BJ (cell line): ENCODE measurements around the gene PRKACG. TPM values are rescaled to one million over a fixed set of nuclear protein-coding genes. Genes with fewer than 3 reads are reported as not detected.
A peak's percentile ranks its signal among the peaks of the same experiment; 100 is the strongest.

Experiments used
- CTCF ChIA-PET: fragments of 350-600 bp; formaldehyde crosslinking; extraction: SDS; loops from one replicate; lab custom pipeline; 2021; ENCODE audit warnings: antibody characterized with exemption, inconsistent platforms; lab: Yijun Ruan, JAX
- POLR2A ChIA-PET: fragments of 300-600 bp; sonication (Branson Sonifier 250); formaldehyde crosslinking; extraction: SDS; loops from one replicate; lab custom pipeline; 2021; ENCODE audit warnings: antibody characterized with exemption; lab: Charles Lee
- DNase-seq: peaks from one replicate; pipeline ENCODE4 v3.0.0-alpha.2; 2011; ENCODE audit warnings: low read depth
- H3K27me3 ChIP-seq: 2 replicates; pipeline ENCODE4 v1.6.0; 2011; ENCODE audit warnings: low read length; ENCODE audit not compliant: control insufficient read depth, insufficient read depth
- H3K36me3 ChIP-seq: 2 replicates; pipeline ENCODE4 v1.5.1; 2011; ENCODE audit warnings: low read length; ENCODE audit not compliant: control insufficient read depth, insufficient read depth
- H3K4me3 ChIP-seq: 2 replicates; pipeline ENCODE4 v1.5.1; 2011; ENCODE audit warnings: low read depth, mild to moderate bottlenecking, control low read depth, low read length
- polyA plus RNA-seq: library from polyadenylated mRNA; depleted of rRNA; stranded (reverse); fragments of >200 nt; gene quantifications from 2 replicates; pipeline ENCODE4 v1.2.3, GENCODE V29; 2011
- TF ChIP-seq, protein P1 (sequence below): IDR thresholded peaks from 2 replicates; pipeline ENCODE4 v1.5.1; 2011; ENCODE audit warnings: low read depth, mild to moderate bottlenecking, control low read depth, inconsistent platforms, low read length, moderate library complexity; ENCODE audit not compliant: insufficient read depth

The PRKACG gene
- polyA plus RNA-seq, 1 experiment, result not detected

DNA sequence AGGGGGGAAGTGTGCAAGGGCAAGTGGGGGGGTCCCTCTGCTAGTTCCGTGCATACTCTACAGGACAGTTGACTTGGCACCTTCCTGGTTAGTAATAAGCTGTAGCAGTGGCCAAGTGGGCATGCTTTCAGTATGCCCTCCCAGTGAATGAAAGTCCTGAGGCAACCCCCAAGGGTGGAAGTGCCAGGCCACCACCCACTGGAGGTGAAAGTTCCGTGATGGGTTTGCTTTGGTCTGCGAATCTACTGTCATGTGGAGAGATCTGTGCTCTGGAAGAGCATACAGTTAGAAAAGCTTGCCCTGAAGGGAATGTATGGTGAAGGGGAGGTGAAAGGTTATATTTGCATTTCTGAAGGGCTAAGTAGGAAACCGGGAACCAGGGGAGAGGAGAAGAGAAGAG lies 31.9 kb upstream of the PRKACG start:
- POLR2A ChIA-PET, result no interaction called here
- CTCF ChIA-PET, result interaction anchor here (4.3 kb wide), 1 partner anchor 10 kb away, joined by 16 read pairs; the partner anchor contains the start of gene FXN
- DNase-seq, result no peak
- H3K27me3 ChIP-seq, result no peaks in the 10 kb centered on the region
- H3K4me3 ChIP-seq, result no peak overlapping the region
- H3K36me3 ChIP-seq, result peaks cover 1% of the 10 kb centered on the region; the same call in 1 of the 2 replicates
- TF ChIP-seq, protein P1, sequence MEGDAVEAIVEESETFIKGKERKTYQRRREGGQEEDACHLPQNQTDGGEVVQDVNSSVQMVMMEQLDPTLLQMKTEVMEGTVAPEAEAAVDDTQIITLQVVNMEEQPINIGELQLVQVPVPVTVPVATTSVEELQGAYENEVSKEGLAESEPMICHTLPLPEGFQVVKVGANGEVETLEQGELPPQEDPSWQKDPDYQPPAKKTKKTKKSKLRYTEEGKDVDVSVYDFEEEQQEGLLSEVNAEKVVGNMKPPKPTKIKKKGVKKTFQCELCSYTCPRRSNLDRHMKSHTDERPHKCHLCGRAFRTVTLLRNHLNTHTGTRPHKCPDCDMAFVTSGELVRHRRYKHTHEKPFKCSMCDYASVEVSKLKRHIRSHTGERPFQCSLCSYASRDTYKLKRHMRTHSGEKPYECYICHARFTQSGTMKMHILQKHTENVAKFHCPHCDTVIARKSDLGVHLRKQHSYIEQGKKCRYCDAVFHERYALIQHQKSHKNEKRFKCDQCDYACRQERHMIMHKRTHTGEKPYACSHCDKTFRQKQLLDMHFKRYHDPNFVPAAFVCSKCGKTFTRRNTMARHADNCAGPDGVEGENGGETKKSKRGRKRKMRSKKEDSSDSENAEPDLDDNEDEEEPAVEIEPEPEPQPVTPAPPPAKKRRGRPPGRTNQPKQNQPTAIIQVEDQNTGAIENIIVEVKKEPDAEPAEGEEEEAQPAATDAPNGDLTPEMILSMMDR, result no peak

DNA sequence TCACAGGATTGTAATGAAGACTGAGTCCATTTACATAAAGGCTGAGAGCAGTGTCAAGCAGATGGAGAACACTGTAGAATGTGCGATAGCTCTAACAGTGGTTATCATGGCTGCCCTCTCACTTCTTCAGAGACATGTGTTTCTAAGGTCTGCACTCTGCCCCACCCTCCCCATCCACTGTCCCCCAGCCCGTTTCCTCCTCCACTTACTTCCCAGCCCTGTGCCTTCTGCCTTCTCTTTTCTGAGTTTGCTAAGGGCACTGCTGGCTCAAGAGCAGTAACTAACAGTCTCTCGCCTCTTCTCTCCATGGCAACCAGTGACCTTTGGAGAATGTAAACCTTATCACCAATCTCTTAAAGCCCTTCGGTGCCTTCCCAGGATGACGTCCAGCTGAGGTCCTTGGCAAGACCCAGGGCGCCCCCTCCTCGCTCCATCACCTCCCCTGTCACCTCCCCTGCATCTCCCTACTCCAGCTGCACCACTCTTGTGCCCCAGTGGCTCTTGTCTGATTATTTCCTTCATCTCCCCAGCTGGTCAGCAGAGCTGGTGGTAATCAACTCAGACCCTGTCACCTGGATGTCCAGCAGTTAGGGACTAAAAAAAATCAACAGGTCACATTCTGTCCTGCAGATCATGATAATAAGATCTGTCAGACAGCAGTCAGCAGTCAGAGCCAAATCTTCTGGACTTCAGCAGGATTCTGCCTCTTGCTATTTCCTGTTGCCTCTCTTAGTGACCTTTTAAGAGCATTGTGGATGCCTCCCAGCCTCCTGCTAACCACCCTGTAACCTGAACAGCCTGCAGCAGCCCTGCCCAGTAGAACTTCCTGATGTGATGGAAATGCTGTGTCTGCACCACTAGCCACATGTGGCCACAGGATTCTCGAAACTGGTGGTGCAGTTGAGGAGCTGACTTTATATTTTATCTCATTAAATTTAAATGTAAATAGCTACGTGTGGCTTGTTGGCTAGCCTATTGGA lies 30.6 kb upstream of the PRKACG start:
- Histone ChIP-seq H3K36me3 (peaks cover 1% of the 10 kb centered on the region; the same call in 1 of the 2 replicates), H3K27me3 (no peaks in the 10 kb centered on the region), H3K4me3 (no peak overlapping the region)
- TF ChIP-seq, protein P1, result no peak
- ChIA-PET CTCF (interaction anchor here (1.0 to 4.3 kb wide), 3 partner anchors 9 to 12 kb away, joined by 3 to 20 read pairs (median 16); partner anchors contain the start of gene FXN), POLR2A (no interaction called here)
- no peak for DNase-seq

DNA sequence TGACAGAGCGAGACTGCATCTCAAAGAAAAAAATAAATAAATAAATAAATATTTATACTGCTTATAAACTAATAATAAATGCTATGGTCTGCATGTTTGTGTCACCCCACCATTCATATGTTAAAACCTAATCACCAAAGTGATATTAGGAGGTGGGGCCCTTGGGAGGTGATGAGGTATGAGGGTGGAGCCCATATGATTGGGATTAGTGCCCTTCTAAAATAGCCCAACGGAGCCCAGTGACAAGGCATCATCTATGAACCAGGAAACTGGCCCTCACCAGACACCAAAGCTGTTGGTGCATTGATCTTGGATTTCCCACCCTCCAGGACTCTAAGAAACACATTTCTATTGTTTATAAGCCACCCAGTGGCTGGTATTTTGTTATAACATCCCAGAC lies 26.7 kb upstream of the PRKACG start:
- ChIA-PET CTCF (no interaction called here), POLR2A (no interaction called here)
- H3K27me3 ChIP-seq, result no peaks in the 10 kb centered on the region
- no peak overlapping the region for H3K4me3 ChIP-seq
- TF ChIP-seq, protein P1, result no peak
- no peaks in the 10 kb centered on the region for H3K36me3 ChIP-seq
- no peak for DNase-seq

DNA sequence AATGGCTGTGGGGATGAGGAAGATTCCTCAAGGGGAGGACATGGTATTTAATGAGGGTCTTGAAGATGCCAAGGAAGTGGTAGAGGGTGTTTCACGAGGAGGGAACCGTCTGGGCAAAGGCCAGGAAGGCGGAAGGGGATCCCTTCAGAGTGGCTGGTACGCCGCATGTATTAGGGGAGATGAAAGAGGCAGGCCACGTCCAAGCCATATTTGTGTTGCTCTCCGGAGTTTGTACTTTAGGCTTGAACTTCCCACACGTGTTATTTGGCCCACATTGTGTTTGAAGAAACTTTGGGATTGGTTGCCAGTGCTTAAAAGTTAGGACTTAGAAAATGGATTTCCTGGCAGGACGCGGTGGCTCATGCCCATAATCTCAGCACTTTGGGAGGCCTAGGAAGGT lies 22.9 kb upstream of the PRKACG start:
- ChIA-PET POLR2A (no interaction called here), CTCF (interaction anchor here (0.9 to 2.1 kb wide), 12 partner anchors 9 to 234 kb away, joined by 3 to 22 read pairs (median 5); no protein-coding TSS in a partner anchor)
- Histone ChIP-seq H3K36me3 (no peaks in the 10 kb centered on the region), H3K27me3 (no peaks in the 10 kb centered on the region; the same call in 1 of the 2 replicates), H3K4me3 (peak overlapping the region; percentile 60)
- no peak for DNase-seq
- TF ChIP-seq, protein P1, result no peak

DNA sequence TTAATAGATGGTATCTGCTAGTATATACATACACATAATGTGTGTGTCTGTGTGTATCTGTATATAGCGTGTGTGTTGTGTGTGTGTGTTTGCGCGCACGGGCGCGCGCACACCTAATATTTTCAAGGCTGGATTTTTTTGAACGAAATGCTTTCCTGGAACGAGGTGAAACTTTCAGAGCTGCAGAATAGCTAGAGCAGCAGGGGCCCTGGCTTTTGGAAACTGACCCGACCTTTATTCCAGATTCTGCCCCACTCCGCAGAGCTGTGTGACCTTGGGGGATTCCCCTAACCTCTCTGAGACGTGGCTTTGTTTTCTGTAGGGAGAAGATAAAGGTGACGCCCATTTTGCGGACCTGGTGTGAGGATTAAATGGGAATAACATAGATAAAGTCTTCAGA lies 22.4 kb upstream of the PRKACG start:
- Histone ChIP-seq H3K27me3 (no peaks in the 10 kb centered on the region; the same call in 1 of the 2 replicates), H3K4me3 (peak overlapping the region; percentile 60), H3K36me3 (no peaks in the 10 kb centered on the region)
- DNase-seq, result no peak
- ChIA-PET CTCF (interaction anchor here (0.6 to 2.1 kb wide), 26 partner anchors 9 to 1861 kb away, joined by 3 to 22 read pairs (median 4); no protein-coding TSS in a partner anchor), POLR2A (no interaction called here)
- TF ChIP-seq, protein P1, result no peak
